SK-N-SH treated with all-trans-retinoic acid at 6 μM for 48 hours (cell line): ENCODE measurements around the gene EPB41L2.

Source experiments
- ATAC-seq: fragments of 200-7000 bp; cut with Tn5 transposase; 3 replicates; pipeline ENCODE4 v1.9.1; 2020; ENCODE audit warnings: mild to moderate bottlenecking, moderate library complexity
- ARNTL ChIP-seq: fragments of 450-650 bp; formaldehyde crosslinking; IDR thresholded peaks from 2 replicates; pipeline ENCODE4 v1.5.0; 2020; ENCODE audit warnings: low read depth, mild to moderate bottlenecking, moderate library complexity, borderline replicate concordance
- BACH2 ChIP-seq: fragments of 250-450 bp; sonication (Bioruptor Pico); IDR thresholded peaks from 2 replicates; pipeline ENCODE4 v1.9.0; 2021; ENCODE audit warnings: mild to moderate bottlenecking, borderline replicate concordance
- ESRRG ChIP-seq: fragments of 250-450 bp; sonication (Bioruptor Pico); IDR thresholded peaks from 2 replicates; pipeline ENCODE4 v1.6.1; 2021; ENCODE audit warnings: mild to moderate bottlenecking
- GLIS3 ChIP-seq: fragments of 250-450 bp; sonication (Bioruptor Pico); IDR thresholded peaks from 2 replicates; pipeline ENCODE4 v1.5.0; 2020; ENCODE audit warnings: mild to moderate bottlenecking, moderate library complexity
- ISL1 ChIP-seq: fragments of 250-450 bp; sonication (Bioruptor Pico); IDR thresholded peaks from 2 replicates; pipeline ENCODE4 v2.1.2; 2022; ENCODE audit warnings: mild to moderate bottlenecking, moderate library complexity
- OSR1 ChIP-seq: fragments of 250-450 bp; sonication (Bioruptor Pico); IDR thresholded peaks from 2 replicates; pipeline ENCODE4 v1.8.0; 2022; ENCODE audit warnings: moderate library complexity, mild to moderate bottlenecking, inconsistent platforms
- PPARA ChIP-seq: fragments of 250-450 bp; sonication (Bioruptor Pico); IDR thresholded peaks from 2 replicates; pipeline ENCODE4 v1.5.0; 2020; ENCODE audit warnings: mild to moderate bottlenecking, borderline replicate concordance
- RARB ChIP-seq: fragments of 250-450 bp; sonication (Bioruptor Pico); IDR thresholded peaks from 2 replicates; pipeline ENCODE4 v1.8.0; 2021; ENCODE audit warnings: mild to moderate bottlenecking, moderate library complexity
- SNAI2 ChIP-seq: fragments of 250-450 bp; sonication (Bioruptor Pico); IDR thresholded peaks from 2 replicates; pipeline ENCODE4 v1.5.0; 2020; ENCODE audit warnings: mild to moderate bottlenecking, moderate library complexity
- TCF4 ChIP-seq: fragments of 250-450 bp; sonication (Bioruptor Pico); IDR thresholded peaks from 2 replicates; pipeline ENCODE4 v1.8.0; 2021; ENCODE audit warnings: mild to moderate bottlenecking, moderate library complexity, borderline replicate concordance
- TOX ChIP-seq: fragments of 250-450 bp; sonication (Bioruptor Pico); IDR thresholded peaks from 2 replicates; pipeline ENCODE4 v1.8.0; 2021; ENCODE audit warnings: mild to moderate bottlenecking, moderate library complexity, borderline replicate concordance
- ZC3H10 ChIP-seq: fragments of 250-450 bp; sonication (Bioruptor Pico); IDR thresholded peaks from 2 replicates; pipeline ENCODE4 v1.5.1; 2021; ENCODE audit warnings: mild to moderate bottlenecking, moderate library complexity
- ZFP3 ChIP-seq: fragments of 250-450 bp; sonication (Bioruptor Pico); IDR thresholded peaks from 2 replicates; pipeline ENCODE4 v1.5.0; 2020; ENCODE audit warnings: mild to moderate bottlenecking, moderate library complexity
- ZFP30 ChIP-seq: fragments of 450-650 bp; formaldehyde crosslinking; IDR thresholded peaks from 2 replicates; pipeline ENCODE4 v1.5.0; 2022; ENCODE audit warnings: mild to moderate bottlenecking, moderate library complexity
- ZNF565 ChIP-seq: fragments of 450-650 bp; formaldehyde crosslinking; conservative IDR thresholded peaks from 2 replicates; pipeline ENCODE4 v1.5.0; 2020; ENCODE audit warnings: low read depth, mild to moderate bottlenecking, moderate library complexity
- ZNF70 ChIP-seq: fragments of 450-650 bp; formaldehyde crosslinking; IDR thresholded peaks from 2 replicates; pipeline ENCODE4 v1.5.0; 2020; ENCODE audit warnings: mild to moderate bottlenecking, moderate library complexity
- ZNF8 ChIP-seq: fragments of 450-650 bp; formaldehyde crosslinking; IDR thresholded peaks from 2 replicates; pipeline ENCODE4 v1.5.0; 2020; ENCODE audit warnings: mild to moderate bottlenecking, moderate library complexity
- TF ChIP-seq, protein P1 (sequence below): fragments of 250-450 bp; sonication (Bioruptor Pico); IDR thresholded peaks from 2 replicates; pipeline ENCODE4 v1.5.0; 2020; ENCODE audit warnings: mild to moderate bottlenecking, moderate library complexity
- TF ChIP-seq, protein P2 (sequence below): fragments of 250-450 bp; sonication (Bioruptor Pico); IDR thresholded peaks from 2 replicates; pipeline ENCODE4 v1.5.1; 2021; ENCODE audit warnings: mild to moderate bottlenecking, moderate library complexity
- TF ChIP-seq, protein P3 (sequence below): fragments of 250-450 bp; sonication (Bioruptor Pico); IDR thresholded peaks from 2 replicates; pipeline ENCODE4 v1.8.0; 2021; ENCODE audit warnings: low read depth, mild to moderate bottlenecking, moderate library complexity, borderline replicate concordance
- TF ChIP-seq, protein P4 (sequence below): fragments of 250-450 bp; sonication (Bioruptor Pico); IDR thresholded peaks from 2 replicates; pipeline ENCODE4 v1.8.0; 2020; ENCODE audit warnings: mild to moderate bottlenecking, moderate library complexity, borderline replicate concordance

The EPB41L2 gene

DNA sequence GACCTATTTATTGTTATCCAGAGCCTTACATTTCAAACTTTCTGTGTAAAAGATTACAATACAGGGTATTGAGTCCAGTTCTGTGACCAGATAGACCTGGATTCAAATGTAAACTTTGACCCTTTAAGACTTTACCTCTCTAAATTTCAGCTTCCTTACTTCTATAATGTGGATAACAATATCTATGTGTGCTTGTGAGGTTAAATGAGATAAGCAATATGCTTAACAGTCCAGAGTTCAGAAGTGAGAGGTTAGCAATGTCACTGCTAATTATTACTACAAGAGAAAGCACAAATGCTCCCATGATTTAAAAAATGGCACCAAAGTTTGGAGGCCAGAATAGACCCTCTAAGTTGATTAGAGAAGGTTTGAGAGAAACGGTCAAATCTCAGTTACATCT lies 27.5 kb downstream of the EPB41L2 start:
- no peak for TF ChIP-seq BACH2 (CRISPR knock-in tag)
- no peak for TF ChIP-seq TCF4 (CRISPR knock-in tag)
- TF ChIP-seq ZFP30 (CRISPR knock-in tag), result no peak
- TF ChIP-seq ZNF70 (CRISPR knock-in tag), result no peak
- TF ChIP-seq, protein P1, sequence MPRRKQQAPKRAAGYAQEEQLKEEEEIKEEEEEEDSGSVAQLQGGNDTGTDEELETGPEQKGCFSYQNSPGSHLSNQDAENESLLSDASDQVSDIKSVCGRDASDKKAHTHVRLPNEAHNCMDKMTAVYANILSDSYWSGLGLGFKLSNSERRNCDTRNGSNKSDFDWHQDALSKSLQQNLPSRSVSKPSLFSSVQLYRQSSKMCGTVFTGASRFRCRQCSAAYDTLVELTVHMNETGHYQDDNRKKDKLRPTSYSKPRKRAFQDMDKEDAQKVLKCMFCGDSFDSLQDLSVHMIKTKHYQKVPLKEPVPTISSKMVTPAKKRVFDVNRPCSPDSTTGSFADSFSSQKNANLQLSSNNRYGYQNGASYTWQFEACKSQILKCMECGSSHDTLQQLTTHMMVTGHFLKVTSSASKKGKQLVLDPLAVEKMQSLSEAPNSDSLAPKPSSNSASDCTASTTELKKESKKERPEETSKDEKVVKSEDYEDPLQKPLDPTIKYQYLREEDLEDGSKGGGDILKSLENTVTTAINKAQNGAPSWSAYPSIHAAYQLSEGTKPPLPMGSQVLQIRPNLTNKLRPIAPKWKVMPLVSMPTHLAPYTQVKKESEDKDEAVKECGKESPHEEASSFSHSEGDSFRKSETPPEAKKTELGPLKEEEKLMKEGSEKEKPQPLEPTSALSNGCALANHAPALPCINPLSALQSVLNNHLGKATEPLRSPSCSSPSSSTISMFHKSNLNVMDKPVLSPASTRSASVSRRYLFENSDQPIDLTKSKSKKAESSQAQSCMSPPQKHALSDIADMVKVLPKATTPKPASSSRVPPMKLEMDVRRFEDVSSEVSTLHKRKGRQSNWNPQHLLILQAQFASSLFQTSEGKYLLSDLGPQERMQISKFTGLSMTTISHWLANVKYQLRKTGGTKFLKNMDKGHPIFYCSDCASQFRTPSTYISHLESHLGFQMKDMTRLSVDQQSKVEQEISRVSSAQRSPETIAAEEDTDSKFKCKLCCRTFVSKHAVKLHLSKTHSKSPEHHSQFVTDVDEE (CRISPR knock-in tag), result no peak
- TF ChIP-seq ZC3H10 (CRISPR knock-in tag), result no peak
- no peak for TF ChIP-seq ZNF8
- no peak for TF ChIP-seq ZNF565 (CRISPR knock-in tag)
- TF ChIP-seq, protein P2, sequence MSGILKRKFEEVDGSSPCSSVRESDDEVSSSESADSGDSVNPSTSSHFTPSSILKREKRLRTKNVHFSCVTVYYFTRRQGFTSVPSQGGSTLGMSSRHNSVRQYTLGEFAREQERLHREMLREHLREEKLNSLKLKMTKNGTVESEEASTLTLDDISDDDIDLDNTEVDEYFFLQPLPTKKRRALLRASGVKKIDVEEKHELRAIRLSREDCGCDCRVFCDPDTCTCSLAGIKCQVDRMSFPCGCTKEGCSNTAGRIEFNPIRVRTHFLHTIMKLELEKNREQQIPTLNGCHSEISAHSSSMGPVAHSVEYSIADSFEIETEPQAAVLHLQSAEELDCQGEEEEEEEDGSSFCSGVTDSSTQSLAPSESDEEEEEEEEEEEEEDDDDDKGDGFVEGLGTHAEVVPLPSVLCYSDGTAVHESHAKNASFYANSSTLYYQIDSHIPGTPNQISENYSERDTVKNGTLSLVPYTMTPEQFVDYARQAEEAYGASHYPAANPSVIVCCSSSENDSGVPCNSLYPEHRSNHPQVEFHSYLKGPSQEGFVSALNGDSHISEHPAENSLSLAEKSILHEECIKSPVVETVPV (CRISPR knock-in tag), result no peak
- TF ChIP-seq GLIS3 (CRISPR knock-in tag), result no peak
- ATAC-seq, result no peak

DNA sequence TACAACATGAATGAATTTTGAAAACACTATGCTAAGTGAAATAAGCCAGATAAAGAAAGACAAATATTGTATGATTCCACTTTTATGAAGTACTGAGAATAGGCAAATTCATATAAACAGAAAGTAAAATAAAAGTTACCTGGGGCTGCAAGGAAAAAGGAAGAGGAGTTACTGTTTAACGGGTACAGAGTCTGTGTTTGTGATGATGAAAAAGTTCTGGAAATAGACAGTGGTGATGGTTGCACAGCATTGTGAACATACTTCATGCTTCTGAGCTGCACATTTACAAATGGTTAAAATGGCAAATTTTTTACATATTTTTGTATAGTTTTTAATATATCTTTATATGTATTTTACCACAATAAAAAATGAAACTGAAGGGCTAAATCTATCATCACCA lies 29.4 kb downstream of the EPB41L2 start:
- no peak for ATAC-seq
- TF ChIP-seq GLIS3 (CRISPR knock-in tag) (no peak), ZFP3 (no peak), BACH2 (CRISPR knock-in tag) (no peak), ESRRG (no peak), ARNTL (CRISPR knock-in tag) (no peak), ISL1 (CRISPR knock-in tag) (no peak), OSR1 (CRISPR knock-in tag) (no peak), SNAI2 (CRISPR knock-in tag) (no peak), PPARA (CRISPR knock-in tag) (no peak), TCF4 (CRISPR knock-in tag) (no peak)
- TF ChIP-seq, protein P3, sequence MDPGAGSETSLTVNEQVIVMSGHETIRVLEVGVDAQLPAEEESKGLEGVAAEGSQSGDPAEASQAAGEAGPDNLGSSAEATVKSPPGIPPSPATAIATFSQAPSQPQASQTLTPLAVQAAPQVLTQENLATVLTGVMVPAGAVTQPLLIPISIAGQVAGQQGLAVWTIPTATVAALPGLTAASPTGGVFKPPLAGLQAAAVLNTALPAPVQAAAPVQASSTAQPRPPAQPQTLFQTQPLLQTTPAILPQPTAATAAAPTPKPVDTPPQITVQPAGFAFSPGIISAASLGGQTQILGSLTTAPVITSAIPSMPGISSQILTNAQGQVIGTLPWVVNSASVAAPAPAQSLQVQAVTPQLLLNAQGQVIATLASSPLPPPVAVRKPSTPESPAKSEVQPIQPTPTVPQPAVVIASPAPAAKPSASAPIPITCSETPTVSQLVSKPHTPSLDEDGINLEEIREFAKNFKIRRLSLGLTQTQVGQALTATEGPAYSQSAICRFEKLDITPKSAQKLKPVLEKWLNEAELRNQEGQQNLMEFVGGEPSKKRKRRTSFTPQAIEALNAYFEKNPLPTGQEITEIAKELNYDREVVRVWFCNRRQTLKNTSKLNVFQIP (CRISPR knock-in tag), result no peak
- TF ChIP-seq, protein P2 (CRISPR knock-in tag), result no peak
- TF ChIP-seq, all 23 proteins: peak for 0

DNA sequence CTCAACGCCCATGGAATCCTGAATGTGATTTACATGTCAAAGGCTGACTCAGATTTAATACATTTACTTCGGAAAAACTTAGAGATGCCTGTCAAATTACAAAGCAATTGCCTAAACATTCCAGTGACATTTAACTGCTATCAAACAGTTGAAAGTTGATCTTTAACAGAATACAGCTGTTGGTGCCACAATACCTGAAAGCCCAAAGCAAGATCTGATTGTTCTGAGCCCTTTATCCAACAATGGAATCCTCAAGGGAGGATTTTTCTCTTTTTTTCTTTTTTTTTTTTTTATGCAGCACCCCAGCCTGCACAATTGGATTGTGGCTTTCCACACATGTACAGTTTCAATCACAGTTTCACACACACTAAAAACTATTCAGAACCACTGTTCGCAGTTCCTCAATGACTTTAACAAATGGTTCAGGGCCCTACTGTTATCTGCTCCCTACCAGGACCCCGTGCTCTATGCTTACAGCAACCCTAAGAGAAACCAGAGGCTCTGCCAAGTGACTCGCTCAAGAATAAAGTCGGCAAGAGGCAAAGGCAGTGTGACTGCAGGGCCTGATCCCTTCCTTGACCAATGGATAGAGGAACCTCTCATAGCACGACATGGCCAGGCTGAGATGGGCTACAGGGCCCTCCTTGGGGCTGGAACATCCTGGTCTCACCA lies 33.3 kb downstream of the EPB41L2 start:
- TF ChIP-seq ZFP3 (no peak), RARB (CRISPR knock-in tag) (no peak), BACH2 (CRISPR knock-in tag) (no peak), ARNTL (CRISPR knock-in tag) (no peak), ISL1 (CRISPR knock-in tag) (no peak), TCF4 (CRISPR knock-in tag) (no peak), ZNF8 (no peak), ZNF70 (CRISPR knock-in tag) (no peak)
- ATAC-seq, result no peak

DNA sequence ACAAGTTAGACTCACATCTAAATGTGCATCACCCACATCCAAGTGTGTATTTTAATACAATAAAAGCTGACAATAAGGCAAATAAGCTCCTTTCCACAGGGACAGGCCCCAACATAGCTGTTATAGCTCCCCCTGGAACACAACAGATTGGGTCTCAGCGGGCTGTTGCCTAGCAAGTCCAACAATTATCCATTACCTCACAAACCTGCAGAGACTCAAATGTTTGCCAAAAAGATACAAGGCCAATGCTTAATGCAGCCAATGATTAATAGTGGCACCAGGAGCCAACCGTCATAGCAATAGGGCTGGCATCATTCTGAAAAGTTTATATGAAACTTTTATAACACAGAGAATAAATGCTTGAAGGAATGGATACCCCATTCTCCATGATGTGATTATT lies 35.7 kb downstream of the EPB41L2 start:
- ATAC-seq, result no peak
- TF ChIP-seq, protein P3 (CRISPR knock-in tag), result no peak
- TF ChIP-seq ZFP30 (CRISPR knock-in tag) (no peak), ISL1 (CRISPR knock-in tag) (no peak), GLIS3 (CRISPR knock-in tag) (no peak), BACH2 (CRISPR knock-in tag) (no peak), TOX (CRISPR knock-in tag) (no peak)
- TF ChIP-seq, protein P2 (CRISPR knock-in tag), result no peak
- TF ChIP-seq, protein P4, sequence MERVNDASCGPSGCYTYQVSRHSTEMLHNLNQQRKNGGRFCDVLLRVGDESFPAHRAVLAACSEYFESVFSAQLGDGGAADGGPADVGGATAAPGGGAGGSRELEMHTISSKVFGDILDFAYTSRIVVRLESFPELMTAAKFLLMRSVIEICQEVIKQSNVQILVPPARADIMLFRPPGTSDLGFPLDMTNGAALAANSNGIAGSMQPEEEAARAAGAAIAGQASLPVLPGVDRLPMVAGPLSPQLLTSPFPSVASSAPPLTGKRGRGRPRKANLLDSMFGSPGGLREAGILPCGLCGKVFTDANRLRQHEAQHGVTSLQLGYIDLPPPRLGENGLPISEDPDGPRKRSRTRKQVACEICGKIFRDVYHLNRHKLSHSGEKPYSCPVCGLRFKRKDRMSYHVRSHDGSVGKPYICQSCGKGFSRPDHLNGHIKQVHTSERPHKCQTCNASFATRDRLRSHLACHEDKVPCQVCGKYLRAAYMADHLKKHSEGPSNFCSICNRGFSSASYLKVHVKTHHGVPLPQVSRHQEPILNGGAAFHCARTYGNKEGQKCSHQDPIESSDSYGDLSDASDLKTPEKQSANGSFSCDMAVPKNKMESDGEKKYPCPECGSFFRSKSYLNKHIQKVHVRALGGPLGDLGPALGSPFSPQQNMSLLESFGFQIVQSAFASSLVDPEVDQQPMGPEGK (CRISPR knock-in tag), result no peak
